Natural killer cell (primary cell): ENCODE measurements around the gene SULT2B1. TPM values are rescaled to one million over a fixed set of nuclear protein-coding genes. Genes with fewer than 3 reads are reported as not detected.

Experiments used
- ATAC-seq, 3 donors: fragments of 150-1000 bp in 2 of 3; fragments of 200-7000 bp in 1 of 3; cut with Tn5 transposase; 1 replicate in 1 of 3; 2 replicates in 2 of 3; pipeline ENCODE4 v1.10.0; 2021; ENCODE audit warnings: mild to moderate bottlenecking in 2 of 3, moderate library complexity in 2 of 3
- DNase-seq, 2 donors: peaks; one replicate each; pipeline versions ENCODE4 v3.0.0 to v3.0.0-alpha.2; 2013 to 2021; ENCODE audit warnings: mixed read lengths in 1 of 2
- H3K27ac ChIP-seq: one replicate; pipeline ENCODE4 v1.5.1; 2013; ENCODE audit warnings: mild to moderate bottlenecking, low read length
- H3K27me3 ChIP-seq: one replicate; pipeline ENCODE4 v1.6.1; 2013; ENCODE audit warnings: low read length; ENCODE audit not compliant: control insufficient read depth, insufficient read depth
- H3K36me3 ChIP-seq: one replicate; pipeline ENCODE4 v1.6.1; 2013; ENCODE audit warnings: low read length; ENCODE audit not compliant: control insufficient read depth, insufficient read depth
- H3K4me1 ChIP-seq: one replicate; pipeline ENCODE4 v1.6.1; 2013; ENCODE audit warnings: low read length; ENCODE audit not compliant: control insufficient read depth, insufficient read depth
- H3K4me3 ChIP-seq: one replicate; pipeline ENCODE4 v1.5.1; 2013; ENCODE audit warnings: low read length
- H3K9me3 ChIP-seq: one replicate; pipeline ENCODE4 v1.6.1; 2013; ENCODE audit warnings: low read length; ENCODE audit not compliant: control insufficient read depth, insufficient read depth
- H3K27ac Mint-ChIP-seq, 2 donors: one replicate each; pipeline ENCODE4 v1.8.0; 2022; ENCODE audit warnings: mild to moderate bottlenecking in 2 of 2, mixed read lengths in 2 of 2, moderate library complexity in 1 of 2
- H3K27me3 Mint-ChIP-seq, 2 donors: one replicate each; pipeline ENCODE4 v1.8.0; 2022; ENCODE audit warnings: low read depth in 2 of 2, mixed read lengths in 2 of 2
- H3K36me3 Mint-ChIP-seq: one replicate; pipeline ENCODE4 v1.8.0; 2022; ENCODE audit warnings: mixed read lengths
- H3K4me1 Mint-ChIP-seq, 2 donors: one replicate each; pipeline ENCODE4 v1.8.0; 2022; ENCODE audit warnings: mixed read lengths in 2 of 2
- H3K4me3 Mint-ChIP-seq: one replicate; pipeline ENCODE4 v1.8.0; 2022; ENCODE audit warnings: mild to moderate bottlenecking, moderate library complexity, mixed read lengths
- H3K9me3 Mint-ChIP-seq, 2 donors: one replicate each; pipeline ENCODE4 v1.8.0; 2022; ENCODE audit warnings: mixed read lengths in 2 of 2
- WGBS: methylation state at CpG from one replicate; pipeline ENCODE4 v1.1.7; 2013; ENCODE audit warnings: missing lambda C conversion rate; ENCODE audit not compliant: insufficient coverage; 5-methylcytosine and 5-hydroxymethylcytosine counted together
- intact Hi-C: fragments of 100-400 bp; cut with micrococcal nuclease; formaldehyde crosslinking; loops from one replicate; pipeline ENCODE4 v1.14.2; 2022
- total RNA-seq, 4 donors: library from RNA; stranded (reverse); fragments of 120-200 nt in 1 of 4; gene quantifications; one replicate each; pipeline versions ENCODE4 v1.2.3 to v1.2.4, GENCODE V29; 2013 to 2022
- TF ChIP-seq, protein P1 (sequence below): fragments of 200-600 bp; IDR thresholded peaks from one replicate; pipeline ENCODE4 v1.8.0; 2022; ENCODE audit warnings: antibody characterized with exemption

SULT2B1 gene
- total RNA-seq, 3 donors from 2014 or later (not counting 1 experiment from before 2014, with no cell fraction given) = 0.40 TPM; not detected in 2

- H3K36me3 ChIP-seq = no peaks in the 10 kb centered on the region
- intact Hi-C loops = no loop called here
- no peak overlapping the region for H3K27ac ChIP-seq
- no peak for DNase-seq
- H3K9me3 ChIP-seq = no peaks in the 10 kb centered on the region
- no peak overlapping the region for H3K4me3 ChIP-seq
- Mint-ChIP-seq H3K36me3 (no peaks in the 10 kb centered on the region), H3K27me3 (peaks cover 7 to 9% of the 10 kb centered on the region in 2 donors), H3K9me3 (no peaks in the 10 kb centered on the region), H3K4me3 (no peak overlapping the region), H3K27ac (no peak overlapping the region), H3K4me1 (no peaks in the 10 kb centered on the region)
- peaks cover 2% of the 10 kb centered on the region for H3K27me3 ChIP-seq
- H3K4me1 ChIP-seq = no peaks in the 10 kb centered on the region
- ATAC-seq = no peak
- TF ChIP-seq, protein P1, sequence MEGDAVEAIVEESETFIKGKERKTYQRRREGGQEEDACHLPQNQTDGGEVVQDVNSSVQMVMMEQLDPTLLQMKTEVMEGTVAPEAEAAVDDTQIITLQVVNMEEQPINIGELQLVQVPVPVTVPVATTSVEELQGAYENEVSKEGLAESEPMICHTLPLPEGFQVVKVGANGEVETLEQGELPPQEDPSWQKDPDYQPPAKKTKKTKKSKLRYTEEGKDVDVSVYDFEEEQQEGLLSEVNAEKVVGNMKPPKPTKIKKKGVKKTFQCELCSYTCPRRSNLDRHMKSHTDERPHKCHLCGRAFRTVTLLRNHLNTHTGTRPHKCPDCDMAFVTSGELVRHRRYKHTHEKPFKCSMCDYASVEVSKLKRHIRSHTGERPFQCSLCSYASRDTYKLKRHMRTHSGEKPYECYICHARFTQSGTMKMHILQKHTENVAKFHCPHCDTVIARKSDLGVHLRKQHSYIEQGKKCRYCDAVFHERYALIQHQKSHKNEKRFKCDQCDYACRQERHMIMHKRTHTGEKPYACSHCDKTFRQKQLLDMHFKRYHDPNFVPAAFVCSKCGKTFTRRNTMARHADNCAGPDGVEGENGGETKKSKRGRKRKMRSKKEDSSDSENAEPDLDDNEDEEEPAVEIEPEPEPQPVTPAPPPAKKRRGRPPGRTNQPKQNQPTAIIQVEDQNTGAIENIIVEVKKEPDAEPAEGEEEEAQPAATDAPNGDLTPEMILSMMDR = no peak
- WGBS = 66% methylated on average over 16 of the region's 16 CpGs
Measured at GRCh38 chr19:48554385-48555091, 2.6 kb downstream of the SULT2B1 start.

GRCh38 chr19:48556163-48556562, 4.2 kb downstream of the SULT2B1 start:
- intact Hi-C loops = no loop called here
- Mint-ChIP-seq H3K27ac (no peak overlapping the region), H3K4me3 (no peak overlapping the region), H3K27me3 (peaks cover 7 to 9% of the 10 kb centered on the region in 2 donors), H3K36me3 (no peaks in the 10 kb centered on the region), H3K4me1 (no peaks in the 10 kb centered on the region), H3K9me3 (no peaks in the 10 kb centered on the region)
- TF ChIP-seq, protein P1 = no peak
- H3K27ac ChIP-seq = no peak overlapping the region
- no peak for DNase-seq
- H3K4me1 ChIP-seq = no peaks in the 10 kb centered on the region
- 76% methylated on average over 11 of the region's 11 CpGs for WGBS
- ATAC-seq = no peak
- no peaks in the 10 kb centered on the region for H3K36me3 ChIP-seq
- H3K27me3 ChIP-seq = peaks cover 2% of the 10 kb centered on the region
- H3K4me3 ChIP-seq = no peak overlapping the region
- no peaks in the 10 kb centered on the region for H3K9me3 ChIP-seq

- no peak for DNase-seq
- H3K4me1 Mint-ChIP-seq = no peaks in the 10 kb centered on the region
- H3K4me3 ChIP-seq = no peak overlapping the region
- no peaks in the 10 kb centered on the region for H3K4me1 ChIP-seq
- TF ChIP-seq, protein P1 = no peak
- intact Hi-C loops = no loop called here
- no peaks in the 10 kb centered on the region for H3K36me3 ChIP-seq
- 83% methylated on average over 5 of the region's 5 CpGs for WGBS
- no peak overlapping the region for H3K27ac Mint-ChIP-seq
- peaks cover 2% of the 10 kb centered on the region for H3K27me3 ChIP-seq
- H3K9me3 Mint-ChIP-seq = no peaks in the 10 kb centered on the region
- no peaks in the 10 kb centered on the region for H3K9me3 ChIP-seq
- no peak for ATAC-seq
- H3K36me3 Mint-ChIP-seq = no peaks in the 10 kb centered on the region
- H3K4me3 Mint-ChIP-seq = no peak overlapping the region
- no peak overlapping the region for H3K27ac ChIP-seq
- peaks cover 7% of the 10 kb centered on the region in 2 donors for H3K27me3 Mint-ChIP-seq
Measured at GRCh38 chr19:48556825-48557224, 4.9 kb downstream of the SULT2B1 start.
